HepG2 (cell line): ENCODE results near the gene GAN.

Experiments
- CBFB ChIP-seq: sonication (generic); formaldehyde crosslinking; IDR thresholded peaks from 2 replicates; pipeline ENCODE4 v1.4.0; 2020; ENCODE audit warnings: missing genetic modification reagents
- FOSL2 ChIP-seq: sonication (generic); formaldehyde crosslinking; IDR thresholded peaks from 2 replicates; pipeline ENCODE4 v1.4.0; 2020; ENCODE audit warnings: missing genetic modification reagents
- MYC ChIP-seq: sonication (generic); formaldehyde crosslinking; IDR thresholded peaks from 2 replicates; pipeline ENCODE4 v1.9.0; 2021; ENCODE audit warnings: missing genetic modification reagents, borderline replicate concordance
- NAIF1 ChIP-seq: sonication (generic); formaldehyde crosslinking; IDR thresholded peaks from 2 replicates; pipeline ENCODE4 v1.5.0; 2020; ENCODE audit warnings: mild to moderate bottlenecking, missing genetic modification reagents, borderline replicate concordance
- NFRKB ChIP-seq: fragments of 450-650 bp; IDR thresholded peaks from 2 replicates; pipeline ENCODE4 v1.6.1; 2017
- POLR2A ChIP-seq, 2 experiments: IDR thresholded peaks; 2 replicates each; pipeline ENCODE4 v1.6.1; 2011; ENCODE audit warnings: low read depth in 2 of 2, low read length in 2 of 2, mild to moderate bottlenecking in 1 of 2, moderate library complexity in 1 of 2; ENCODE audit not compliant: insufficient read depth in 1 of 2
- SMARCE1 ChIP-seq: fragments of 450-650 bp; IDR thresholded peaks from 2 replicates; pipeline ENCODE4 v1.6.1; 2017; ENCODE audit warnings: borderline replicate concordance
- SP1 ChIP-seq, 2 experiments: fragments of 450-650 bp in 1 of 2; sonication (generic) in 1 of 2; formaldehyde crosslinking in 1 of 2; IDR thresholded peaks; 2 replicates each; pipeline versions ENCODE4 v1.4.0 to v1.6.1; 2016 to 2020; ENCODE audit warnings: missing genetic modification reagents in 1 of 2
- ZFP37 ChIP-seq: sonication (generic); formaldehyde crosslinking; IDR thresholded peaks from 2 replicates; pipeline ENCODE4 v1.4.0; 2020; ENCODE audit warnings: missing genetic modification reagents, borderline replicate concordance
- ZNF12 ChIP-seq: sonication (generic); formaldehyde crosslinking; IDR thresholded peaks from 2 replicates; pipeline ENCODE4 v1.5.0; 2020; ENCODE audit warnings: missing genetic modification reagents
- ZNF629 ChIP-seq: sonication (generic); formaldehyde crosslinking; conservative IDR thresholded peaks from 2 replicates; pipeline ENCODE4 v1.5.0; 2020; ENCODE audit warnings: missing genetic modification reagents
- TF ChIP-seq, protein P1 (sequence below): sonication (generic); formaldehyde crosslinking; IDR thresholded peaks from 2 replicates; pipeline ENCODE4 v1.5.0; 2020; ENCODE audit warnings: mild to moderate bottlenecking, missing genetic modification reagents, moderate library complexity
- TF ChIP-seq, protein P2 (sequence below): sonication (generic); formaldehyde crosslinking; IDR thresholded peaks from 2 replicates; pipeline ENCODE4 v1.4.0; 2020; ENCODE audit warnings: low read depth, mild to moderate bottlenecking, missing genetic modification reagents

DNA sequence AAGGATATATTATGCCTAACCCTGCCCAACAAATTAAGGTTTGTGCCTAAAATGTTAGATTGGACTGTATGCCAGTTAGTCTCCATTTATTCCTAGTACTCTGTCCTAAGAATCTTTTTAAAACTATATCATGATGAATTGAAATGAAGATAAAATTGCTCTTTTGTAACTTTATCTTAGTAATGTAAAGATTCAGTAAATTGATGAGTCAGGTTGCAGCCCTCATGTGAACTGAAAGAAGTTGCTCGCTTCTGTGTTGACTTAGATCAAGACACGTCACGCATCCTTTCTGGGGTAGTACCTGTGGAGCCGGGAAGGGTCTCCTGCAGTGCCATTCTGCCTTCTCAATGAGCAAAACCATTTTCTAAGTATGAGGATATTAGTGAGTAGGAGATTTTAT is 63.3 kb downstream of the GAN start:
- TF ChIP-seq, protein P1, sequence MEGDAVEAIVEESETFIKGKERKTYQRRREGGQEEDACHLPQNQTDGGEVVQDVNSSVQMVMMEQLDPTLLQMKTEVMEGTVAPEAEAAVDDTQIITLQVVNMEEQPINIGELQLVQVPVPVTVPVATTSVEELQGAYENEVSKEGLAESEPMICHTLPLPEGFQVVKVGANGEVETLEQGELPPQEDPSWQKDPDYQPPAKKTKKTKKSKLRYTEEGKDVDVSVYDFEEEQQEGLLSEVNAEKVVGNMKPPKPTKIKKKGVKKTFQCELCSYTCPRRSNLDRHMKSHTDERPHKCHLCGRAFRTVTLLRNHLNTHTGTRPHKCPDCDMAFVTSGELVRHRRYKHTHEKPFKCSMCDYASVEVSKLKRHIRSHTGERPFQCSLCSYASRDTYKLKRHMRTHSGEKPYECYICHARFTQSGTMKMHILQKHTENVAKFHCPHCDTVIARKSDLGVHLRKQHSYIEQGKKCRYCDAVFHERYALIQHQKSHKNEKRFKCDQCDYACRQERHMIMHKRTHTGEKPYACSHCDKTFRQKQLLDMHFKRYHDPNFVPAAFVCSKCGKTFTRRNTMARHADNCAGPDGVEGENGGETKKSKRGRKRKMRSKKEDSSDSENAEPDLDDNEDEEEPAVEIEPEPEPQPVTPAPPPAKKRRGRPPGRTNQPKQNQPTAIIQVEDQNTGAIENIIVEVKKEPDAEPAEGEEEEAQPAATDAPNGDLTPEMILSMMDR: no peak
- no peak for TF ChIP-seq NFRKB
- no peak for TF ChIP-seq POLR2A (IDR thresholded peaks at IDR 0.05; ENCODE audit: insufficient read depth in 1 of 2, low read depth in 2 of 2, low read length in 2 of 2)
- TF ChIP-seq SP1 (IDR thresholded peaks at IDR 0.05): no peak
- no peak for TF ChIP-seq SP1 (CRISPR knock-in tag; IDR thresholded peaks at IDR 0.05)
- no peak for TF ChIP-seq ZFP37
- TF ChIP-seq MYC (CRISPR knock-in tag): no peak
- no peak for TF ChIP-seq ZNF12 (CRISPR knock-in tag)
- TF ChIP-seq FOSL2 (CRISPR knock-in tag): no peak
- no peak for TF ChIP-seq ZNF629 (CRISPR knock-in tag)
- no peak for TF ChIP-seq SMARCE1
- TF ChIP-seq, protein P2, sequence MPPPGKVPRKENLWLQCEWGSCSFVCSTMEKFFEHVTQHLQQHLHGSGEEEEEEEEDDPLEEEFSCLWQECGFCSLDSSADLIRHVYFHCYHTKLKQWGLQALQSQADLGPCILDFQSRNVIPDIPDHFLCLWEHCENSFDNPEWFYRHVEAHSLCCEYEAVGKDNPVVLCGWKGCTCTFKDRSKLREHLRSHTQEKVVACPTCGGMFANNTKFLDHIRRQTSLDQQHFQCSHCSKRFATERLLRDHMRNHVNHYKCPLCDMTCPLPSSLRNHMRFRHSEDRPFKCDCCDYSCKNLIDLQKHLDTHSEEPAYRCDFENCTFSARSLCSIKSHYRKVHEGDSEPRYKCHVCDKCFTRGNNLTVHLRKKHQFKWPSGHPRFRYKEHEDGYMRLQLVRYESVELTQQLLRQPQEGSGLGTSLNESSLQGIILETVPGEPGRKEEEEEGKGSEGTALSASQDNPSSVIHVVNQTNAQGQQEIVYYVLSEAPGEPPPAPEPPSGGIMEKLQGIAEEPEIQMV (CRISPR knock-in tag): no peak
- TF ChIP-seq NAIF1 (CRISPR knock-in tag): no peak
- TF ChIP-seq CBFB (CRISPR knock-in tag): no peak
